Medulla oblongata (tissue), 1 donor: ENCODE data around the gene GDPD4.

Experiments used
- DNase-seq: peaks from one replicate; pipeline ENCODE4 v3.0.0-alpha.2; 2015; ENCODE audit errors: extremely low spot score

GDPD4 gene

DNA sequence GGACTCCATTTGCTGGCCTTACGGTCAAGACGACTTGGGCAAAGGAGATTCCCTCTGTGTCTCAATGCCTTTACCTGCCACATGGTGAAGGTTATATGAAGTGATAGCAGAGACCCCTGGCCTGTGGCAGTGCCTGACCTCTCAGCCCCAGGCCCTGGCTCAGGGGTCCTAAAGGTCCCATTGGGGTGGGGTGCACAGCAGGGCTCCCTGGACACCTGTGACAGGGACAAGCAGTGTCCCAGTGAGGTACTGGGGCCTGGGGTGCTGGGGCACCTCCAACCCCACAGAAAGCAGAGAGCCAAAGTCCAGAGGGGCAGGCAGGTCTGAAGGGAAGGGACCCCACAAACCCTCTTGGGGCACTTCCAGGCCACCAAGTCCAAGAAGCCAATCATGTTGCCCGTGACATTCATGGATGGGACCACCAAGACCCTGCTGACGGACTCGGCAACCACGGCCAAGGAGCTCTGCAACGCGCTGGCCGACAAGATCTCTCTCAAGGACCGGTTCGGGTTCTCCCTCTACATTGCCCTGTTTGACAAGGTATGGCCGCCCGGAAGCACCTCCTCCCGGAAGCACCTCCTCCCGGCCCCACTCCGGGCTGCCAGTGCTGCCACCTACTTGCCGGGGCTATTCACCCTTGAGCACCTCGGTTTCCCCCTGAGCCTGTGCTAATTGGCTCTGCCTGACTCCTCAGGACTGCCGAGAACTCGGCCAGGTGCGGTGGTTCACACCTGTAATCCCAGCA is 111.0 kb downstream of the GDPD4 start:
- DNase-seq = no peak

DNA sequence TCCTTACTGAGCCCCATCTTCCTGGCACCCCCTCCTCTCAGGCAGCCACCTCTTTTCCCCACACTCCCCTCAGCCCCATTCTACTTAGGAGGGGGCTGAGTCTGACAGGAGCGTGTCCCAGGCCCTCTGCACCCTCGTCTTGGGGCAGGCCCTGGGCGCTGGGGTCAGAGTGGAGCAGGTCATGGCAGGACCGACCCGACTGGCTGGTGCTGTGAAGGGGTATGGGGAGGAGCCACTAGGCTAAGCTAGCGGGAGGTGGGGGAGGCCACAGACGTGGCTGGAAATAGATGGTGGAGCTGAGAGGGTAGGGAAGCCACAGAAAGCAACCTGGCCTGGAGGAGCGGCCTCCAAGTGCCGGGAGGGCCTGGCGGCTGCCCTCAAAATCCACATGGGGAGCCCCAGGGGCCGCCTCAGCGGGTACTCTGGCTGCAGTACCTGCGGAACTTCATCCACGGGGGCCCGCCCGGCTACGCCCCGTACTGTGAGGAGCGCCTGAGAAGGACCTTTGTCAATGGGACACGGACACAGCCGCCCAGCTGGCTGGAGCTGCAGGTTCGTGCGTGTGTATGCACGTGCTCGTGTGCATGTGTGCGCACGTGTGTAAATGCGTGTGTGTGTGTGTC is 111.8 kb downstream of the GDPD4 start:
- DNase-seq = no peak

DNA sequence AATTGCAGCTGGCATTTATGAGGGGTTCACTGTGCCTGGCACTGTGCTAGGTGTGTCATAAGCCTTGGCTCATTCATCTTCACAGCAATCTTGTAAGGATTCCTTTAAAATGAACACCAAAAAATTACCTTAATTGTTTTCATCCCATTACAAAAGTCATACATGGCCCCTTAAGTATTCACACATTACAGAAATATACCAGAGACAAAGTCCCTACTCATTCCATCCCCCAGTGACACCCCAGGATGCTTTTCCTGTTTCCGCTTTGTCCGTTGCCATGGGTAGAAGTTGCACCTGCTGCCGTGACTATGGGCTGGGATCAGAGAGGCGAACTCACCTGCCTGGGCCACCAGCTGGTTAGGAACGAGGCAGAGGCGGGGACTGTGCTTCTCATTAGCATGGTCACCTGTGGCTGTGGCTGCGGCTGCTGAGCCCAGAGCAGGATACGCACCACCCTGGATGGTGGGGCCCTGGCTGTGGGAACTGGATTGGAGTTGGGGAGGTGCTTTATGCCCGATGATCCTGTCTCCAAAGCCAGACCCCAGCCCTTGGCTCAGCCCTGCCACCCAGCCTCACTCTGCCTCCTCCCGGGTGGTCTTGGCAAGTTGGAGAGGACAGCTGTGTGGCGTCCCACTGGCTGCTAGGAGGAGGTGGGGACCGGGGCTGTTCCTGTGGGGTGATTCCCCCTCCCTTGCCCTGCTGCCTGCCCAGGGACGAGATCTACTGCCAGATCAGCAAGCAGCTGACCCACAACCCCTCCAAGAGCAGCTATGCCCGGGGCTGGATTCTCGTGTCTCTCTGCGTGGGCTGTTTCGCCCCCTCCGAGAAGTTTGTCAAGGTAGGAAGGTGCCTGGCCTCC is 112.6 kb downstream of the GDPD4 start:
- DNase-seq = no peak

DNA sequence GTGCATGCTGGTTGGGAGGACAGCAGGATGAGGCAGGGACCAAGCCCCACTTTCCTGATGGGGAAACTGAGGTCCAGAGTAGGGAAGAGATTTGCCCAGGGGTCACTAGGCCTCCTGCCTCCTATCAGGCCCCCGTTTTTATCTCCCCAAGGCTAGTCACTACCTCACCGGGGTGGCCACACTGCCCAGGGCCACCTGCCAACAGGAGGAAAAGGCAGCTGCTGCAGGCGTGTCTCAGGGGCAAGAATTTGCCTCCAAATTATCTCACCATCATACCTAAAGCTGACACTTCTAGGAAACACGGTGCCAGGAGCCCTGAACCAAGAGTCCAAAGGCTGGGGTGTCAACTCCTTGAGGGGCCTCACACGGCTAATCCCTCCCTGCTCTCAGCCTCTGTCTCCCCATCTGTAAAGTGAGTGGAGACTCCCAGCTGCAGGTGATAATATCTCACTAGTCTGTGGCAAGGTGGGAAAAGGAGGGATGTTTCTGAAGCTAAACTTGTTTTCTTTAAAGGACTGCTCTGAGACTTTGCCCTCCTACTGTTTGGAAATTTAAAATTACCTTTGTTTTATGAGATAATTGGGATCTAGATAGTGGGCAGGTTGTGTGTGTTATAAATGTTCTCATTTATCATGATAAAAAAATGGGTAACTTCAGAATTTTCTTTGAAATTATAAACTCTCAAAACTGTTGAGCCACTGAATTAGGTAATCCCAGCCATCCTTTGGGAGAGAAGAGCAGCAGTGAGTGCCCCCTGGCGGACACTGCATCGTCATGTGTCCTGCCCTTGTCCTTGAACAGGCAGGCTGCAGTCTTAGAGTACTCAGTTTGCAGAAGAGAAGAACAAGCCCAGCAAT is 113.5 kb downstream of the GDPD4 start:
- DNase-seq = peak; percentile 93

DNA sequence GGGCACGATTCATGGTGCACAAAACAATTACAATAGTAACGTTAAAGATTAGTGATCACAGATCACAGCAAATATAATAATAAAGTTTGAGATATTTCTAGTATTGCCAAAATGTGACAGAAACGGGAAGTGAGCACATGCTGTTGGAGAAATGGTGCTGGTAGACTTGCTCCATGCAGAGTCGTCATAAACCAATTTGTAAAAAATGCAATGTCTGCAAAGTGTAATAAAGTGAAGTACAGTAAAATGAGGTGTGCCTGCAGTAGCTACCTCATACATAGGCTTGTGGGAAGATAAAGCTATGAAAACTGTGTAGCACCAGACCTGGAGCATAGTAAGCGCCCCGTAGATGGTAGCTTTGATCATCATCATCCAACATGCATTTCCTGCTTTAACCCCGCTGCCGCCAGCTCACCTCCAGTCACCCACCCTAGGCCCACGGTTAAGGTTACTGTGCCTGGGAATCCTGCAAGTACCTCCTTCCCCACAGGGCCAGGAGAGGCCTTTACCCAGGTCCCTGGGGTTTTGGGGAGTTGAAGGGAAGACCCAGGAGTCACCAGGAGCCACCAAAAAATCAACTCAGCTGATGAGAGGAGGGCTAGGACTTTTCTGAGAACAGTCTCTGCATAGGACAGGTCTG is 114.3 kb downstream of the GDPD4 start:
- no peak for DNase-seq

DNA sequence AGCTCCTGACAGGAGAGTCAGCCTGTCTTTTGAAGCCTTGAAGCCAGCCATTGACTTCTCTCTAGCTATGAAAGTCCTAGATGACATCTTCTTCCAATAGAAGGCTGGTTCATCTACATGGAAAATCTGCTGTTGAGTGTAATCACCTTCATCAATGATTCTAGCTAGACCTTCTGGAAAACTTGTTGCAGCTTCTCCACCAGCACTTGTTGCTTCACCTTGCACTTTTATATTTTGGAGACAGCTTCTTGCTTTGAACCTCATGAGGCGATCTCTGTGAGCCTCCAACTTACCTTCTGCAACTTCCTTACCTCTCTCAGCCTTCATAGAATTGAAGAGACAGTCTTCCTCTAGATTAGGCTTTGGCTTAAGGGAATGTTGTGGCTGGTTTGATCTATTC is 115.2 kb downstream of the GDPD4 start:
- no peak for DNase-seq

DNA sequence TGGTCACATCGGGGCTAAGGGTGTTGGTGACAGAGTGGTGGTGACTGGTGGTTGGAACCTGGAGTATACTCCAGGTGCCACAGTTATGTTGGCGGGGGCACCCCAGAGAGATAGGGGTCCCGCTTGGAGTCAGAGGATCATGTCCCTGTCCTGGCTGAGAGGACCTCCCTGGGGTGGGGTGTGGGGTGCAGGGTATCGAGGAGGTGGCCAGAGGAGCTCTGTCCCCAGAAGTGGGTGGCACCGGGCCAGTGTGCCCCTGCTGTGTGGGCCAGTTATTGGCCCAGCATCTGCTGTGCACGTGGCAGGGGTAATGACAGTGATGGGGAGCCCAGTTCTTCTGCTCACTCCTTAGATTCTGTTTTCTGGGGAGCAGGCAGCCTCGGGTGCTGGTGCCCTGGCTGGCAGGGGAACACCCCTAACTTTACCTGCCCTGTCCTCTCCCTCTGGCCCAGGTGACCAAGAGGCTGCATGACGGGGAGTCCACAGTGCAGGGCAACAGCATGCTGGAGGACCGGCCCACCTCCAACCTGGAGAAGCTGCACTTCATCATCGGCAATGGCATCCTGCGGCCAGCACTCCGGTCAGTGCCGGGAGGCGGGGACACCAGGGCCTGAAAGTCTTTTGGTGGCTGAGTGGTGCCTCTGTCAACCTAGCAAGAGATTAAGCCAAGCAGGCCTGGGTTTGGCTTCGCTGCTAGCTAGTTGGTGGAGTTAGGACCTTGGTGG is 117.2 kb downstream of the GDPD4 start:
- no peak for DNase-seq

DNA sequence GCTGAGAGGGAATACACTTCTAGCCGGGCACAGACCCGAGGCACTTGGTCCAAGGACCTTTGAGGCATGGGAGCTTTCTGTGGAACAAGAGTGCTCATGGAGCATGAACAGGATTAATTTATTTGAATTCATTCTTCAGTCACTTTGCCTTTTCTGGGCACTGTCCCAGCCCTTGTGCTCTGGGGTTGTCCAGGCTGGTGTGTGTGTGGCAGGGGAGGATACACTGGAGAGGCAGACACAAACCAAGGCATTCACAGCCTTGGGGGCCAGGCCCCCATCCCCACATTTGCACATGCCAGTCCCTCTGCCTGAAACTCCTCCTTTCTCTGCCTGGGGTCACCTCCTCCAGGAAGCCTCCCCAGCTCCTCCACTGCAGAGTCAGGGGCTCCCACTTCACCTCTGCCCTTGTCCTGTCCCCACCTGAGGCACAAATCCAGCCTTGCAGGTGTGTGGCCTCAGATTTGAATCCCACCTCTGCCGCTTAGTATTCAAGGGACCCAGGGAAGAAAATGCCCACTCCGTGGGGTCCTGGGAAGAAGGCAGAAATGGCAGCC is 118.0 kb downstream of the GDPD4 start:
- DNase-seq = peak; percentile 88

DNA sequence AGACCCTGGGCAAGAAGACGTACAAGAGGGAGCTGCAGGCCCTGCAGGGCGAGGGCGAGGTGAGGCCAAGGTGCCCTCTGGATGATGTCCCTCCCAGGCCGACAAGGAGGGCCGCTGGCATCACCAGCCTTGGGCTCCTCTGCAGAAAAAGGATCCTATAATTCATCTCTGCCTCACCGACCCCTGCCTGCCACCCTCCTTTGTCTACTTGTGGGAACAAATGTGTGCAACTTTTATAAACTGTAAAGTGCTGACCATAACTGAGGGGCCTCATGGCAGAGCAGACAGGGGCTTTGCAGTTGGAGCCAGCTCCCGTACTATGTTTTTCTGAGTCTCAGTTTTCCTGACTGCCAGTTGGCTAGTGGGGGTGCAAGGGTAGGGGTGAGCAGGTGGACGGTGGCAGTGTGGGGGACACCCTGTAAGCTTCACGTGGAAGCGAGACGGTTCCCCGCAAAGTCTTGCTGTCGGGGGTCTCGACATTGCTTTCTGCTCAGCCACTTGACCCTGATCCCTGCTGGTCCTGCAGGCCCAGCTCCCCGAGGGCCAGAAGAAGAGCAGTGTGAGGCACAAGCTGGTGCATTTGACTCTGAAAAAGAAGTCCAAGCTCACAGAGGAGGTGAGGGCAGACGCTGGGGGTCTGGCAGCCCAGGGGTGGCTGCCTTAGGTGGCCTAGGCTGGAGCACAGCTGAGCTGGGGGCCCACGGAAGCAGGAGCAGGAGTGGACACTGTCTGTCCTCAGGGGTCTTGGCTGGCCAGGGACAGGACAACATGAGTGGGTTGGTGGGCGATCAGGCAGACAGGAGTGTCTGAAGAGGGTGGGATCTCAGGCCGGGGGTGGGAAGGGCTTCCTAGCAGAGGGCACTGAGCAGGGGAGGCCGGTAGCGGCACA is 118.7 kb downstream of the GDPD4 start:
- no peak for DNase-seq

DNA sequence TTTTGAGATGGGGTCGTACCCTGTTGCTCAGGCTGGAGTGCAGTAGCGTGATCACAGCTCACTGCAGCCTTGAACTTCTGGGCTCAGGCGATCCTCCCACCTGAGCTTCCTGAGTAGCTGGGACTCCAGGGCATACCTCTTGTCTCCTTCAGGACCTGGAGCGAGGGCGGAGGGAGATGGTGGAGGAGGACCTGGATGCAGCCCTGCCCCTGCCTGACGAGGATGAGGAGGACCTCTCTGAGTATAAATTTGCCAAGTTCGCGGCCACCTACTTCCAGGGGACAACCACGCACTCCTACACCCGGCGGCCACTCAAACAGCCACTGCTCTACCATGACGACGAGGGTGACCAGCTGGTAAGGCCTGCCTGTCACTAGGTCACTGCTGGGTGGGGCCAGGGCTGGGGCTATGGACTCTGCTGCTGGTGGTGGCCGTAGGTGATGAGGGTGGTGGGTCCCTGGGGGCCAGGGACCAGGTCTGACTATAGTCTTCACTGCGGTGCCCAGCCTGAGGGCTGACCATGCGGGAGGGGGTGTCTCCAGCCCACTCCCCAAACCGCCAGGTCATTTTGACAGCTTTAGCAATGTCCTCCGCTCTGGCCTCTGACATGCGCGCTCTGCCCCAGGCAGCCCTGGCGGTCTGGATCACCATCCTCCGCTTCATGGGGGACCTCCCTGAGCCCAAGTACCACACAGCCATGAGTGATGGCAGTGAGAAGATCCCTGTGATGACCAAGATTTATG is 119.5 kb downstream of the GDPD4 start:
- DNase-seq = no peak

DNA sequence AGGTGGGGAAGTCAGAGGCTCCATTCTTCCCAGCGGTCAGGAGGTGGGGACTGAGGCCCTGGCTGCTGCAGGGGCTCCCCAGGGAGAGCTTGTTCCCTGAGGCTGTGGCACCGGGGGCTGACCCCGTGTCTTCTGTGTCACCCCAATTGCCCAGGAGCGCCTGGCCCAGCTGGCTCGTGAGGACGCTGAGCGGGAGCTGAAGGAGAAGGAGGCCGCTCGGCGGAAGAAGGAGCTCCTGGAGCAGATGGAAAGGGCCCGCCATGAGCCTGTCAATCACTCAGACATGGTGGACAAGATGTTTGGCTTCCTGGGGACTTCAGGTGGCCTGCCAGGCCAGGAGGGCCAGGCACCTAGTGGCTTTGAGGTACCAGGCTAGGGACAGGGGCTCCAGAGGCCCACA is 120.3 kb downstream of the GDPD4 start:
- DNase-seq = no peak

DNA sequence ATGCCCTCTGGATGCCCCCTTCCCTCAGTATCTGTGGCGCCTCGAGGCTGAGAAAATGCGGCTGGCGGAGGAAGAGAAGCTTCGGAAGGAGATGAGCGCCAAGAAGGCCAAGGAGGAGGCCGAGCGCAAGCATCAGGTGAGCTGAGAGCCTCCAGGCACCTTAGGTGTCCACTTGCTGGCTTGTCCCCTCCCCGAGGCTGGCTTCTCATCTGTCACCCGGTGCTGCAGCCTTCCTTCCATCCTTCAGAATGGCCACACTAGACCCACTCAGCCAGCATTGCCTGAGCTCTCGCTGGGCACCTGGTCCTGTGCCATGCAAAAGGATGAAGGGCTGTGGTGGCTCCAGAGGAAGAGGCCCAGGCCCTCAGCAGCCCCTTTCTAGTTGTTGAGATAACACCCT is 121.1 kb downstream of the GDPD4 start:
- no peak for DNase-seq

DNA sequence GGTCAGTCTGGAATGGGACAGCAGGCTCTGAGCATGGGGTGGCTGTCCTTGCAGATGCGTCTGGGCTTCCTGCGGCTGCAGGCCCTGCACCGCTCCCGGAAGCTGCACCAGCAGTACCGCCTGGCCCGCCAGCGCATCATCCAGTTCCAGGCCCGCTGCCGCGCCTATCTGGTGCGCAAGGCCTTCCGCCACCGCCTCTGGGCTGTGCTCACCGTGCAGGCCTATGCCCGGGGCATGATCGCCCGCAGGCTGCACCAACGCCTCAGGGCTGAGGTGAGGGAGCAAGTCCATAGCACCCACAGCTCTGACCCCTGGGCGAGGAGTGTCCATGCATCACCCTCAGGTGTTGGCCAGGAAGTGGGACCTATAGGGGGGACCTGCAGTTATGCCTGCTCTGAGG is 121.8 kb downstream of the GDPD4 start:
- DNase-seq = no peak

DNA sequence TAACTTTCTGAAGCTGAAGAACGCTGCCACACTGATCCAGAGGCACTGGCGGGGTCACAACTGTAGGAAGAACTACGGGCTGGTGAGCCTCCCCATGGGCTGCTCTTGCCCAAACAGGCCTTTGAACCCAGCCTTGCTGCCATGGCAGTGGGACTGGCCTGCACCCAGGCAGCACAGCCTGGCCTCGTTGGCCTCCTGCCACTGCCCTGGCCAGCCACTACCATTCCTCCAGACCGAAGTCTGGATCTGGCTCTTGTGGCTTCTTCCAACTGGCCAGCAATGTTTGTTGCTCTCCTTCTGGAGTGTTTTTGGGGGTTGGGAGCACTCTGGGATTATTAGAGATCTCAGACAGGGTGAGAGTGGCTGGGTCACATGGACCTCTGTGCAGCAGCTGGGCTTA is 122.4 kb downstream of the GDPD4 start:
- peak; percentile 71 for DNase-seq

DNA sequence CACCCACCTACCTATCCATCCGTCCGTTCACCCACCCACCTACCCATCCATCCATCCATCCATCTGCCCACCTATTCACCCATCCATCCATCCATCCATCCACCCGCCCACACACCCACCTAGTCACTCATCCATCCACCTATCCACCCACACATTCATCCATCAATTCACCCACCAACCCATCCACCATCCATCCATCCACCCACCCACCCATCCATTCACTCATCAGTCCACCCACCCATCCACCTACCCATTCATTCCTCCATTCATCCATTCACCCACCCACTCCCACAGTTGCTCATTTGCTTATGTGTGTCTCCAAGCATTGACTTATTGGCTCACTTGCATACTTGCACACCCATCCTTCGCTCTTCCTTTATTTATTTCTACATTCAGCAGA is 123.3 kb downstream of the GDPD4 start:
- no peak for DNase-seq

DNA sequence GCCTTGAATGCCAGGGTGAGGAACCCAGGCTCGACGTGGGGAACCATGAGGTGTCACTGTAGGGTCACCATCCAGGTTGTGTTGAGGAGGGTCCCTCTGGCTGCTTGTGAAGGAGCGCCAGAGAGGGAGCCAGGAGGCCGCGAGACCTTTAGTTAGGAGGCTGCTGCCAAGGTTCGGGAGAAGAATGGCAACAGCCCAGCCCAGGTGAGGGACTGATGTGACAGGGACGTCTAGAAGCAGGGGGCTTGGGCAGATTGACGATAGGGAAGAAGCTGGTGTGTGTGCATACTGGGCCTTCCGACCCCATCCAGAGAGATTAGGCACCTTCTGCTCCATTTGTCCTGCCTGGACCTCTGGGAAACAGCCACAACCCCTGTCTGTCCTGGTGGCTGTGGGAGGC is 124.5 kb downstream of the GDPD4 start:
- DNase-seq = no peak

DNA sequence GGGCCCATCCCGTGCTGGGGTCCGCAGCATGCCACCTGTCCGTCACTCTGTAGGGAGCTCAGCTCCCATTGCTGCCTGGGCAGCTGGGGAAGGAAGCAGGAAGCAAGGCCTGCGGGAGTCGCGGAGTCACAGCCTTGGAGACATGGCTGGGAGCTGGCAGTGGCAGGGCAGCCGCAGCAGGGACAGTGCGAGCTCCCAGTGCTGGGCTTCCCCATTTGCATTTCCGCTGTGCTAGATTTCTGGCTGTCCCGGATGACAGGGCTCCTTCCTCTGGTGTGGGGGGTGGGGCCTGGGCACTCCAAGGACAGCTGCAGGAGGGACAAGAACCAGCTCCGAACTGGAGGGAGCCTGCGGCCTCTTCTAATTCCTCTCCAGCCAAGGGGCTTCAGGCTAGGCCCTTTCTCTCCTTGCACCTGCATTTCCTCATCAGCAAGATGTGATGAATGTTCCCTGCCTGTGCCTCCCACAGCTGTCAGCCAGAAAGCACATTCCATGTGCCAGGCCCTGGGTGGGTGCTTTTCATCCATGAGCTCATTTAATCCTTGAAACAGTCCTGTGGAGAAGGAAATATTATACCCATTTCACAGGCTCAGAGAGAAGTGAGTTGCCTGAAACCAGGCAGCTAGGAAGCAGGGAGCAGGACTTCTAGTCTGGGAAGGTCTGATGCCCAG is 125.5 kb downstream of the GDPD4 start:
- peak; percentile 61 for DNase-seq
